GM12878 (cell line): ENCODE data around the gene IRF4. TPM values are rescaled to one million over a fixed set of nuclear protein-coding genes. Genes with fewer than 3 reads are reported as not detected.

ENCODE experiments used
- ATAC-seq: fragments of 200-7000 bp; cut with Tn5 transposase; 3 replicates; pipeline ENCODE4 v1.9.1; 2020; ENCODE audit warnings: mild to moderate bottlenecking, moderate library complexity
- BruUV-seq: library from RNA; stranded (reverse); fragments of 400-500 nt; replicated peaks from 2 replicates; lab custom pipeline; 2021; lab: Mats Ljungman, UMichigan
- CTCF ChIA-PET: fragments of 300-600 bp; sonication (Branson Sonifier 250); formaldehyde crosslinking; extraction: SDS; loops from one replicate; lab custom pipeline; 2021; ENCODE audit warnings: inconsistent platforms; lab: Yijun Ruan, JAX
- POLR2A ChIA-PET: fragments of 350-600 bp; formaldehyde crosslinking; extraction: SDS; loops from one replicate; lab custom pipeline; 2021; ENCODE audit warnings: inconsistent platforms; lab: Charles Lee
- RAD21 ChIA-PET: fragments of 300-600 bp; sonication (Branson Sonifier 250); formaldehyde crosslinking; loops from one replicate; lab custom pipeline; 2023; ENCODE audit warnings: antibody characterized with exemption; ENCODE audit not compliant: unreplicated experiment; lab: Charles Lee
- SMC1A ChIA-PET: fragments of 300-600 bp; sonication (Branson Sonifier 250); formaldehyde crosslinking; loops from one replicate; lab custom pipeline; 2023; ENCODE audit not compliant: unreplicated experiment, uncharacterized antibody; lab: Charles Lee
- DNase-seq: peaks from one replicate; pipeline ENCODE4 v3.0.0-alpha.2; 2011; ENCODE audit warnings: low read depth, low spot score
- FAIRE-seq: peaks from 3 replicates; lab custom pipeline; 2011; peaks lifted over from hg19 to GRCh38; lab: Jason Lieb, UNC
- H2AFZ ChIP-seq: 2 replicates; pipeline ENCODE4 v1.6.0; 2011; ENCODE audit warnings: low read depth, low read length, control low read depth; ENCODE audit not compliant: control insufficient read depth
- H3K27ac ChIP-seq: 2 replicates; pipeline ENCODE4 v1.5.1; 2011; ENCODE audit warnings: control low read depth; ENCODE audit not compliant: control insufficient read depth, insufficient read depth
- H3K27me3 ChIP-seq, 2 experiments: replicated peaks in 1 of 2; 2 replicates each; pipeline versions ENCODE4 v1.6.0 to v1.6.1; 2011; ENCODE audit warnings: low read length in 1 of 2; ENCODE audit not compliant: control insufficient read depth in 2 of 2, insufficient read depth in 2 of 2
- H3K36me3 ChIP-seq, 2 experiments: 2 replicates each; pipeline ENCODE4 v1.5.1; 2011; ENCODE audit warnings: low read length in 1 of 2; ENCODE audit not compliant: control insufficient read depth in 2 of 2, insufficient read depth in 2 of 2
- H3K4me1 ChIP-seq: 2 replicates; pipeline ENCODE4 v1.6.1; 2011; ENCODE audit warnings: mild to moderate bottlenecking, low read length, moderate library complexity, mixed read lengths; ENCODE audit not compliant: control insufficient read depth, insufficient read depth
- H3K4me2 ChIP-seq: 2 replicates; pipeline ENCODE4 v1.6.0; 2011; ENCODE audit warnings: control low read depth; ENCODE audit not compliant: control insufficient read depth, insufficient read depth
- H3K4me3 ChIP-seq: fragments of 200-600 bp; sonication (generic); 2 replicates; pipeline ENCODE4 v1.5.1; 2016
- H3K79me2 ChIP-seq: 2 replicates; pipeline ENCODE4 v1.6.0; 2011; ENCODE audit warnings: low read length; ENCODE audit not compliant: control insufficient read depth, insufficient read depth
- H3K9ac ChIP-seq: 2 replicates; pipeline ENCODE4 v1.8.0; 2011; ENCODE audit warnings: low read length, control low read depth, mixed read lengths; ENCODE audit not compliant: control insufficient read depth, insufficient read depth
- H3K9me3 ChIP-seq: replicated peaks from 3 replicates; pipeline ENCODE4 v1.5.1; 2011; ENCODE audit warnings: mild to moderate bottlenecking, low read length; ENCODE audit not compliant: control insufficient read depth, insufficient read depth
- H4K20me1 ChIP-seq: 2 replicates; pipeline ENCODE4 v1.6.0; 2011; ENCODE audit not compliant: control insufficient read depth, insufficient read depth
- CHD1 ChIP-seq: IDR thresholded peaks from 2 replicates; pipeline ENCODE4 v1.6.1; 2012; ENCODE audit warnings: low read depth, low read length, improper control_type of control experiment
- HDAC6 ChIP-seq: fragments of 200-600 bp; sonication (generic); IDR thresholded peaks from one replicate; pipeline ENCODE4 v1.8.0; 2017; ENCODE audit warnings: antibody characterized with exemption; ENCODE audit not compliant: unreplicated experiment
- KDM1A ChIP-seq: fragments of 200-600 bp; sonication (generic); IDR thresholded peaks from 2 replicates; pipeline ENCODE4 v1.6.1; 2016; ENCODE audit warnings: borderline replicate concordance
- LARP7 ChIP-seq: fragments of 450-650 bp; IDR thresholded peaks from 2 replicates; pipeline ENCODE4 v1.6.1; 2017; ENCODE audit warnings: mild to moderate bottlenecking
- NFXL1 ChIP-seq: fragments of 450-650 bp; IDR thresholded peaks from 2 replicates; pipeline ENCODE4 v1.6.1; 2017; ENCODE audit warnings: antibody characterized with exemption, mild to moderate bottlenecking, borderline replicate concordance
- NFYB ChIP-seq: IDR thresholded peaks from 2 replicates; pipeline ENCODE4 v1.6.1; 2011; ENCODE audit warnings: low read depth, mild to moderate bottlenecking, low read length, improper control_type of control experiment, moderate library complexity; ENCODE audit not compliant: insufficient read depth
- NR2C1 ChIP-seq: fragments of 450-650 bp; IDR thresholded peaks from 2 replicates; pipeline ENCODE4 v1.6.1; 2017; ENCODE audit warnings: antibody characterized with exemption, mild to moderate bottlenecking, moderate library complexity
- POLR2AphosphoS2 ChIP-seq: IDR thresholded peaks from 2 replicates; pipeline ENCODE4 v1.6.1; 2011; ENCODE audit warnings: low read depth, mild to moderate bottlenecking, low read length, improper control_type of control experiment, moderate library complexity
- RB1 ChIP-seq: fragments of 450-650 bp; formaldehyde crosslinking; IDR thresholded peaks from 2 replicates; pipeline ENCODE4 v1.6.1; 2017; ENCODE audit warnings: mild to moderate bottlenecking, borderline replicate concordance
- SMAD1 ChIP-seq: fragments of 450-650 bp; IDR thresholded peaks from 2 replicates; pipeline ENCODE4 v1.6.1; 2018; ENCODE audit warnings: mild to moderate bottlenecking, low read depth; ENCODE audit not compliant: partially characterized antibody
- SMAD5 ChIP-seq: IDR thresholded peaks from 2 replicates; pipeline ENCODE4 v1.6.1; 2016; ENCODE audit warnings: antibody characterized with exemption, low read depth
- STAT3 ChIP-seq: IDR thresholded peaks from 2 replicates; pipeline ENCODE4 v1.6.1; 2011; ENCODE audit warnings: low read depth, low read length, improper control_type of control experiment
- YBX1 ChIP-seq: fragments of 450-650 bp; IDR thresholded peaks from 2 replicates; pipeline ENCODE4 v1.6.1; 2016; ENCODE audit warnings: antibody characterized with exemption
- ZNF24 ChIP-seq: fragments of 450-650 bp; IDR thresholded peaks from 2 replicates; pipeline ENCODE4 v1.6.1; 2017; ENCODE audit warnings: antibody characterized with exemption, mild to moderate bottlenecking
- ZZZ3 ChIP-seq: IDR thresholded peaks from 2 replicates; pipeline ENCODE4 v1.6.1; 2011; ENCODE audit warnings: low read depth; ENCODE audit not compliant: control insufficient read depth, insufficient read length
- WGBS: methylation state at CpG from one replicate; pipeline ENCODE4 v1.1.6; 2016; ENCODE audit warnings: low lambda C conversion rate; ENCODE audit not compliant: insufficient replicate concordance, insufficient coverage; ENCODE audit errors: missing lambda C conversion rate; 5-methylcytosine and 5-hydroxymethylcytosine counted together
- in situ Hi-C: fragments of 300-500 bp; cut with MboI; formaldehyde crosslinking; loops from 9 replicates; pipeline ENCODE4 v1.14.3; 2018; ENCODE audit warnings: mixed read lengths
- intact Hi-C: fragments of 100-400 bp; cut with micrococcal nuclease; formaldehyde crosslinking; loops from one replicate; pipeline ENCODE4 v1.14.2; 2022; ENCODE audit not compliant: unreplicated experiment
- polyA plus RNA-seq, 11 experiments: library from polyadenylated mRNA; depleted of rRNA in 4 of 11; unstranded in 6 of 11; stranded (reverse) in 5 of 11; fragments of >200 nt; fragmentation: Nextera tagmentation in 4 of 11; fragmentation: Illumina TruSeq in 1 of 11; extraction: Ambion mirVana in 4 of 11; extraction: Trizol in 1 of 11; gene quantifications; 1 replicate in 1 of 11; 2 replicates in 10 of 11; pipeline versions ENCODE4 v1.2.1 to v1.2.3, GENCODE V29; 2011 to 2016; ENCODE audit warnings: inconsistent platforms in 2 of 11, missing spikeins in 2 of 11, low read depth in 1 of 11
- total RNA-seq, 4 experiments: library from RNA; depleted of rRNA in 3 of 4; stranded (reverse); fragments of >200 nt in 3 of 4; fragmentation: Illumina TruSeq in 1 of 4; extraction: Trizol in 1 of 4; gene quantifications; 2 replicates each; pipeline versions ENCODE4 v1.2.1 to v1.2.3, GENCODE V29; 2013 to 2021
- TF ChIP-seq, protein P1 (sequence below): fragments of 450-650 bp; IDR thresholded peaks from 2 replicates; pipeline ENCODE4 v1.6.1; 2017; ENCODE audit warnings: borderline replicate concordance
- TF ChIP-seq, protein P2 (sequence below): IDR thresholded peaks from 2 replicates; pipeline ENCODE4 v1.6.1; 2012; ENCODE audit warnings: low read depth, low read length, improper control_type of control experiment
- TF ChIP-seq, protein P3 (sequence below): IDR thresholded peaks from 2 replicates; pipeline ENCODE4 v1.6.1; 2012; ENCODE audit warnings: low read length, inconsistent platforms

Gene IRF4
- total and polyA plus RNA-seq, 10 of the 15 experiments (the other 5 are each of a cell fraction or from before 2014, with no cell fraction given) = 50.0 to 495 (median 257) TPM

DNA sequence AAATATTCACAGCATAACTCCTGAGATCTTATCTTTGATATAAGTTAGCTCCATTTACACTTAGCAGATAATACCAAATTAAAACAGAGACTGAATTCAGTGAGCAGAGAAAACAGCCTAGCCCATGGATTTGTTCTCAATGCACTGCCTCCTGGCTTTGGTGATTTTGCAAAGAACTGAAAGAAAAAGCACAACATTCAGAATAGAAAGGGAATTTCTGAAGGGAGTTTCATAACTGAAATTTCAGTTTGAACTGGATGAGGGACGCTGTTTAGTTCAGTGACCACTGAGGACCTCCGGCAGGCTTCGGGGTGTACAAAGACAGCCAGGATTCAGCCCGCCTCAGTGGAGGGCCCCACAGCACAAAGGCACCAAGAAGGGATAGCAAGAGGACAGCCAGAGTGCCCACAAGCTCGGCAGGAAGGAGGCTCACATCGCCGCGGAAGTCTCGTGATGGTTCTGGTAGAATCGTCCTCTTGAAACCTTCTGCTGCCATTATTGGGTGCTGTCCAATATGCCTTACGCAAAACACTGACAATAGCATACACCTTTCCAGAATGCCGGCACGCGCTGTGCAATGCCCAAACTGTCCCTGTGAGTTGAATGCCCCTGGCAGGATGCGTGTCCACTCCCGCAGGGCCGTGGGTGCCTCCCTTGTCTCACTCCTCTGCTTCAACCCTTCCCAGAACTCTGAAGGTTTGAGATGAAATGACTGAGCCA lies 9.7 kb upstream of the IRF4 start (continued):
- TF ChIP-seq, protein P1, sequence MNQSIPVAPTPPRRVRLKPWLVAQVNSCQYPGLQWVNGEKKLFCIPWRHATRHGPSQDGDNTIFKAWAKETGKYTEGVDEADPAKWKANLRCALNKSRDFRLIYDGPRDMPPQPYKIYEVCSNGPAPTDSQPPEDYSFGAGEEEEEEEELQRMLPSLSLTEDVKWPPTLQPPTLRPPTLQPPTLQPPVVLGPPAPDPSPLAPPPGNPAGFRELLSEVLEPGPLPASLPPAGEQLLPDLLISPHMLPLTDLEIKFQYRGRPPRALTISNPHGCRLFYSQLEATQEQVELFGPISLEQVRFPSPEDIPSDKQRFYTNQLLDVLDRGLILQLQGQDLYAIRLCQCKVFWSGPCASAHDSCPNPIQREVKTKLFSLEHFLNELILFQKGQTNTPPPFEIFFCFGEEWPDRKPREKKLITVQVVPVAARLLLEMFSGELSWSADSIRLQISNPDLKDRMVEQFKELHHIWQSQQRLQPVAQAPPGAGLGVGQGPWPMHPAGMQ = no peak
- TF ChIP-seq, all 136 proteins: peak for 11

DNA sequence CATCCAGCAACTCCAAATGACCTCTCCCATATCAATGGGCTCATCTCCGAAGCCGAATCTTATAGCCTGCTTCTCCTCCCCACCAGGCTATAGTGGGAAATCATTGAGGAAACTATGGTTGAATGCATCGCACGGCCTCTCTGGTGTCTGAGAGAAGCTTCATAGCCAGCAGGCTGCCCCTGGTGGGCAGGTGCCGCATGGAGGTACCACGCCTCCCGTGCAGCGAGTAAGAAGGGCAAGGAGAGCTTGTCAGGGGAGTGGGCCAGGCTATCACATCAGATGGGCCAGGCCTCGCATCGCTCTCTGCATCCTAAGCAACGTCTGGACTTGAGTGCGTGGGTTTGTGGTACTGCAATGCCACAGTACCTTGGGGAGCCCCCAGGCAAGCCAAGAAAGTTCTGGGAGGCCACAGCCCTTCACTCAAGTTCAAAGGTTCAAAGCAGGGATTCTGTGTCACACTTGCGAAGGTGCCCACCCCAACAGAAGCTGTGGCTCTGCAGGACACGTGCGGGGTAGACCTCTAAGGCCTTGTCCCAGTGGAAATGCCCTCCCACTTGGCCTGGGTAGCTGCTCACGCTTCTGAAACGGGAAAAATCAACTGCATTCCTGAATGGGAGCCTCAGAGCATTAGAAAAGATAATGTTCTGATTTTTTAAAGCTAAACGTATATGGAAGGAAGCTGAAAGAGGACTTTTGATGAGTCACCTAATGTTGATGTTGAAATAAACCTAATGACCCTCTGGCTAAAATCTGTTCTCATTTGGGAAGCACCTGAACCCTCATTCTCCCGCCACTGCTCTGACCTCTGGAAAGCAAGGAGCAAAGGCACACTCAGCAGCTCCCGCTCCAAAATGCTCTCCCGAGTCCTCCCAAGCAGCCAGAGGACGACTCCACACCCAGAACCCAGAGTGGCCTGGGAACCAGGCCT lies 8.4 kb upstream of the IRF4 start:
- Histone ChIP-seq H3K9me3 (no peaks in the 10 kb centered on the region; the same call in 2 of the 3 replicates), H3K27me3 (no peaks in the 10 kb centered on the region), H3K9ac (no peak overlapping the region), H3K79me2 (no peaks in the 10 kb centered on the region), H3K4me2 (no peak overlapping the region), H3K27ac (no peak overlapping the region), H3K4me3 (no peak overlapping the region), H3K36me3 (no peaks in the 10 kb centered on the region), H4K20me1 (no peaks in the 10 kb centered on the region), H2AFZ (no peak overlapping the region), H3K4me1 (peaks cover 37% of the 10 kb centered on the region)
- FAIRE-seq (no peak), ATAC-seq (no peak), DNase-seq (no peak)
- RAD21 ChIA-PET = no interaction called here
- CTCF ChIA-PET = interaction anchor here (1.0 to 1.2 kb wide), 3 partner anchors 12 to 156 kb away, joined by 3 read pairs; no protein-coding TSS in a partner anchor
- SMC1A ChIA-PET = interaction anchor here (0.6 to 1.3 kb wide), 5 partner anchors 16 to 43 kb away, joined by 3 to 7 read pairs (median 3); no protein-coding TSS in a partner anchor
- POLR2A ChIA-PET = interaction anchor here (1.0 kb wide), 1 partner anchor 43 kb away, joined by 4 read pairs; no protein-coding TSS in a partner anchor
- intact Hi-C loops = no loop called here
- 82% methylated on average over 22 of the region's 22 CpGs for WGBS
- no TSS peak for BruUV-seq
- in situ Hi-C loops = no loop called here
- TF ChIP-seq KDM1A = no peak
- no peak for TF ChIP-seq YBX1
- TF ChIP-seq NFXL1 = no peak
- TF ChIP-seq STAT3 = no peak
- no peak for TF ChIP-seq ZNF24
- TF ChIP-seq ZZZ3 = no peak
- TF ChIP-seq HDAC6 = no peak
- no peak for TF ChIP-seq NR2C1
- no peak for TF ChIP-seq POLR2AphosphoS2
- TF ChIP-seq LARP7 = no peak
- no peak for TF ChIP-seq NFYB
- TF ChIP-seq, protein P2, sequence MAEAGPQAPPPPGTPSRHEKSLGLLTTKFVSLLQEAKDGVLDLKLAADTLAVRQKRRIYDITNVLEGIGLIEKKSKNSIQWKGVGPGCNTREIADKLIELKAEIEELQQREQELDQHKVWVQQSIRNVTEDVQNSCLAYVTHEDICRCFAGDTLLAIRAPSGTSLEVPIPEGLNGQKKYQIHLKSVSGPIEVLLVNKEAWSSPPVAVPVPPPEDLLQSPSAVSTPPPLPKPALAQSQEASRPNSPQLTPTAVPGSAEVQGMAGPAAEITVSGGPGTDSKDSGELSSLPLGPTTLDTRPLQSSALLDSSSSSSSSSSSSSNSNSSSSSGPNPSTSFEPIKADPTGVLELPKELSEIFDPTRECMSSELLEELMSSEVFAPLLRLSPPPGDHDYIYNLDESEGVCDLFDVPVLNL = no peak
- TF ChIP-seq SMAD5 = no peak
- no peak for TF ChIP-seq RB1
- TF ChIP-seq, protein P3, sequence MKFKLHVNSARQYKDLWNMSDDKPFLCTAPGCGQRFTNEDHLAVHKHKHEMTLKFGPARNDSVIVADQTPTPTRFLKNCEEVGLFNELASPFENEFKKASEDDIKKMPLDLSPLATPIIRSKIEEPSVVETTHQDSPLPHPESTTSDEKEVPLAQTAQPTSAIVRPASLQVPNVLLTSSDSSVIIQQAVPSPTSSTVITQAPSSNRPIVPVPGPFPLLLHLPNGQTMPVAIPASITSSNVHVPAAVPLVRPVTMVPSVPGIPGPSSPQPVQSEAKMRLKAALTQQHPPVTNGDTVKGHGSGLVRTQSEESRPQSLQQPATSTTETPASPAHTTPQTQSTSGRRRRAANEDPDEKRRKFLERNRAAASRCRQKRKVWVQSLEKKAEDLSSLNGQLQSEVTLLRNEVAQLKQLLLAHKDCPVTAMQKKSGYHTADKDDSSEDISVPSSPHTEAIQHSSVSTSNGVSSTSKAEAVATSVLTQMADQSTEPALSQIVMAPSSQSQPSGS = no peak
- no peak for TF ChIP-seq CHD1
- TF ChIP-seq SMAD1 = no peak
